Measurements from ENCODE around the gene CMIP.

CMIP gene

GRCh38 chr16:81752876-81753227 is 308.2 kb downstream of the CMIP start:
- H3K27ac Mint-ChIP-seq, result no peak overlapping the region
- peaks cover 11% of the 10 kb centered on the region for H3K4me1 Mint-ChIP-seq

DNA sequence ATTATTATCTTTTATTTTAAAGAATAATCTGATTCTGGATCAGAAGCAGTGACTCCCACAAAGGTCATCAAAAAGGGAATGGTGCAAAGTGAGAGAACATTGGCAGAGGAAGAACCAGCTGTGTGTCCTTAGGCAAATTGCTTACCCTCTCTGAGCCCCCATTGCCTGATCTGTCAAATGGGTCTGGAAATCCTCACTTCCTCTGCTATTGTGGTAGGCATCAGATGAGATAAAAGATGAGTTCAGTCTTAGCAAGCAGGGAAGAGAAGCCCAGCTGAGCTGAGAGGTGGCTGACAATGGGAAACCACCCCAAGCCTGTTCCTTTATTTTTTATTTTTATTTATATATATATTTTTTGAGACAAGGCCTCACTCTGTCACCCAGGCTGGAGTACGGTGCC is 310.2 kb downstream of the CMIP start:
- H3K4me3 Mint-ChIP-seq, result no peak overlapping the region
- H3K36me3 Mint-ChIP-seq (ENCODE audit: low read depth), result no peaks in the 10 kb centered on the region
- peaks cover 4% of the 10 kb centered on the region for H3K27me3 Mint-ChIP-seq (ENCODE audit: low read depth)
- peaks cover 7% of the 10 kb centered on the region for H3K4me1 Mint-ChIP-seq
- H3K9me3 Mint-ChIP-seq, result peaks cover 4% of the 10 kb centered on the region
- TF ChIP-seq CTCF (IDR thresholded peaks at IDR 0.05; ENCODE audit: unreplicated experiment in 3 of 3), result no peak
- no peak overlapping the region for H3K27ac Mint-ChIP-seq

More at GRCh38 chr16:81752876-81753227, 308.2 kb downstream of the CMIP start:
- Mint-ChIP-seq H3K27me3 (ENCODE audit: low read depth) (peaks cover 2% of the 10 kb centered on the region), H3K9me3 (peaks cover 4% of the 10 kb centered on the region), H3K4me3 (no peak overlapping the region), H3K36me3 (ENCODE audit: low read depth) (no peaks in the 10 kb centered on the region)
- no peak for TF ChIP-seq CTCF (IDR thresholded peaks at IDR 0.05; ENCODE audit: unreplicated experiment in 3 of 3)

DNA sequence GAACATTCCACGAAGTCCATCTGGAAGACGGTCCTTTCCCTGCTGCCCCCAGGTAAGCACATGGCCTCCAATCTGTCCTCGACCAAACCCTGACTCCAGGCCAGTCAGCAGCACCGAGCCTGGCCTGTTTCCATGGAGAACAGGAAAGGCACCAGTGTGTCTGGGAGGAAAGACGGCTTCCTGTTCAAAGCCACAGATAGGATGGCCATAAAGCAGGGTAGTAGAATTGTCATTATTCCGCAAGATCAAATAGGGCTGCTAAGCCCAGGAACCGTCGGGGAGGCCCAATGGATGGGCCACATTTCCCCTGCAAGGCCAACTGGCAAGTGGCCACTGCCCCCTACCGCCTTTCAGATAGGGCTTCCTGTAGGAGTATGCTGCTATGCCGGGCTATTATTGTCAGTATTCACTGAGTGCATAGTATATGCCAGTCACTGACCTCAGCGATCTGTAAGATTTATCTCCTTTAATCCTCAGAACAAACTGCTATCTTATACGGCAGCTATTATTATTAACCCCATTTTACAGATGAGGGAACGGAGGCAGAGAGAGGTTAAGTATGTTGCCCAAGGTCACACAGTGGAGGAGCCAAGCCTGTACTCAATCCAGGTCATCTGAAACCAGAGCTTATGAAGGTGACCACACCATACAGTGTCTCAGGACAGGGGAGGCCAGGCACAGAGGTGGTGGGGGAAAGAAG is 311.5 kb downstream of the CMIP start:
- H3K27ac Mint-ChIP-seq, result peak overlapping the region in 1 of 3 experiments; percentile 15
- H3K9me3 Mint-ChIP-seq, result peaks cover 4% of the 10 kb centered on the region
- no peak overlapping the region for H3K4me3 Mint-ChIP-seq
- no peaks in the 10 kb centered on the region for H3K36me3 Mint-ChIP-seq (ENCODE audit: low read depth)
- no peak for TF ChIP-seq CTCF (IDR thresholded peaks at IDR 0.05; ENCODE audit: unreplicated experiment in 3 of 3)
- H3K27me3 Mint-ChIP-seq (ENCODE audit: low read depth), result peaks cover 4% of the 10 kb centered on the region
- peaks cover 5% of the 10 kb centered on the region for H3K4me1 Mint-ChIP-seq

- Mint-ChIP-seq H3K27me3 (ENCODE audit: low read depth) (peaks cover 4% of the 10 kb centered on the region), H3K4me1 (peaks cover 5% of the 10 kb centered on the region), H3K4me3 (no peak overlapping the region), H3K27ac (peak overlapping the region in 1 of 3 experiments; percentile 15), H3K36me3 (ENCODE audit: low read depth) (no peaks in the 10 kb centered on the region), H3K9me3 (peaks cover 4% of the 10 kb centered on the region)
- no peak for TF ChIP-seq CTCF (IDR thresholded peaks at IDR 0.05; ENCODE audit: unreplicated experiment in 3 of 3)
Observed at GRCh38 chr16:81756615-81757356, 312.2 kb downstream of the CMIP start.

DNA sequence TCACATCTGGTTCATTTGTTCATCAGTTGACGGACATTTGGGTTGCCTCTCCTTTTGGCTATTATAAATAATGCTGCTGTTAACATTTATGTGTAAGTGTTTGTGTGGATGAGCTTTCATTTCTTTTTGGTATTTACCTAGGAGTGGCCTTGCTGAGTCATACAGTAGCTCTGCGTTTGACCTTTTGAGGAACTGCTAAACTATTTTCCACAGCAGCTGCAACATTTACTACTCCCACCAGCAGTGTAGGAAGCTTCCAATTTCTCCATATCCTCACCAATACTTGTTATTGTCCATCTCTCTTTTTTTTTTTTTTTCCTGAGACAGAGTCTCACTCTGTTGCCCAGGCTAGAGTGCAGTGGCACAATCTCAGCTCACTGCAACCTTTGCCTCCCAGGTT is 313.8 kb downstream of the CMIP start:
- H3K9me3 Mint-ChIP-seq, result peaks cover 4% of the 10 kb centered on the region
- TF ChIP-seq CTCF (IDR thresholded peaks at IDR 0.05; ENCODE audit: unreplicated experiment in 3 of 3), result no peak
- H3K36me3 Mint-ChIP-seq (ENCODE audit: low read depth), result no peaks in the 10 kb centered on the region
- no peak overlapping the region for H3K27ac Mint-ChIP-seq
- H3K4me1 Mint-ChIP-seq, result peaks cover 5% of the 10 kb centered on the region
- H3K4me3 Mint-ChIP-seq, result no peak overlapping the region
- H3K27me3 Mint-ChIP-seq (ENCODE audit: low read depth), result peaks cover 4% of the 10 kb centered on the region
